GM12872 (cell line): ENCODE measurements around the gene RPS6KA2.

Source experiments
- CTCF ChIP-seq: IDR thresholded peaks from 3 replicates; pipeline ENCODE4 v1.5.1; 2011; ENCODE audit warnings: low read depth, mild to moderate bottlenecking, low read length, moderate library complexity; ENCODE audit not compliant: insufficient read depth

RPS6KA2 gene

GRCh38 chr6:166637812-166638572 lies 10.9 kb upstream of the RPS6KA2 start:
- no peak for TF ChIP-seq CTCF

- TF ChIP-seq CTCF, result no peak
Measured at GRCh38 chr6:166636934-166637333, 9.9 kb upstream of the RPS6KA2 start.

- TF ChIP-seq CTCF, result no peak
Measured at GRCh38 chr6:166636191-166636933, 9.3 kb upstream of the RPS6KA2 start.

GRCh38 chr6:166635013-166635970 lies 8.2 kb upstream of the RPS6KA2 start:
- no peak for TF ChIP-seq CTCF

GRCh38 chr6:166633732-166634535 lies 6.9 kb upstream of the RPS6KA2 start:
- no peak for TF ChIP-seq CTCF

- TF ChIP-seq CTCF, result no peak
Measured at GRCh38 chr6:166632731-166633130, 5.7 kb upstream of the RPS6KA2 start.

GRCh38 chr6:166630462-166630861 lies 3.4 kb upstream of the RPS6KA2 start:
- TF ChIP-seq CTCF, result no peak
